NCI-H2029 (cell line): ENCODE results near the gene SOX12.
"Not testable (repeated sequence)": the region's sequence is repeated elsewhere in the genome, so short reads cannot be mapped to it uniquely, and the experiment has no call there.

Source experiments
- DNase-seq: peaks from one replicate; lab custom pipeline; 2025; lab: John Stamatoyannopoulos, UW

Gene SOX12

DNA sequence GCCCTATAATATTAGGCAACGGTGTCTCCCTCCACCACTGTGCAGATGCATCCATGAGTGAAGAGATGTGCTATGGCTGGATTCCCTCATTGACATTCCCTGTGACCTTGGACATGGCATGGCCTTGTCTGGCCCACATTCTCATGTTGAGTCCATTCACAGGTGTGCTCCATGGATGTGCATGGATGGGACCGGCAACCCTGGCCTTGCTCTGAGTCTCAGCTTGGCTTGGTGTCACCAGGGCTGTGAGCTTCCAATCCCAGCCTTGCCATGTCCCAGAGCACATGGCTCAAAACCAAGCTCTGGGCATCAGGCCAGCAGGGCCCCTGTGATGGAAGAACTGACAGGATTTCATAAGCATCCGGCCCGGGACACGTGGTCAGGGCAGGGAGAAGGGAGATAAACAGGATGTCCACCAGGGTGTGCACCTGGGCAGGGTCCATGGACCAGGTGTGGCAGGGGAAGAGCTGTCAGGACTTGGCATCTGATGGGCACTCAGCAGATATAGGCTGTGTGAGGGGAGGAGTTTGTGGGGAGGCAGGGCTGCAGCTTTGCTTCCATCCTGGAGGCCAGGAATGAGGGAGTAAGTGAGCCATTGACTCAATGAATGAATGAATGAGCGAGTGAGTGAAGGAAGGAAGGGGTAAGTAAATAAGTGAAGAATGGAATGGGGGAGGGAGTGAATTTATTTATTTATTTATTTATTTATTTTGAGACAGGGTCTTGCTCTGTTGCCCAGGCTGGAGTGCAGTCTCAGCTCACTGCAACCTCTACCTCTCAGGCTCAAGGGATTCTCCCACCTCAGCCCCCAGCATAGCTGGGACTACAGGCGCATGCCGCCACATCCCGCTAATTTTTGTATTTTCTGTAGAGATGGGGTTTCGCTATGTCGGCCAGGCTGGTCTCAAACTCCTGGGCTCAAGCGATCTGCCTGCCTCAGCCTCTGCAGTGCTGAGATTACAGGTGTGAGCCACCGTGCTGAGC, 37.2 kb downstream of the SOX12 start:
- DNase-seq, result peak; percentile 97

DNA sequence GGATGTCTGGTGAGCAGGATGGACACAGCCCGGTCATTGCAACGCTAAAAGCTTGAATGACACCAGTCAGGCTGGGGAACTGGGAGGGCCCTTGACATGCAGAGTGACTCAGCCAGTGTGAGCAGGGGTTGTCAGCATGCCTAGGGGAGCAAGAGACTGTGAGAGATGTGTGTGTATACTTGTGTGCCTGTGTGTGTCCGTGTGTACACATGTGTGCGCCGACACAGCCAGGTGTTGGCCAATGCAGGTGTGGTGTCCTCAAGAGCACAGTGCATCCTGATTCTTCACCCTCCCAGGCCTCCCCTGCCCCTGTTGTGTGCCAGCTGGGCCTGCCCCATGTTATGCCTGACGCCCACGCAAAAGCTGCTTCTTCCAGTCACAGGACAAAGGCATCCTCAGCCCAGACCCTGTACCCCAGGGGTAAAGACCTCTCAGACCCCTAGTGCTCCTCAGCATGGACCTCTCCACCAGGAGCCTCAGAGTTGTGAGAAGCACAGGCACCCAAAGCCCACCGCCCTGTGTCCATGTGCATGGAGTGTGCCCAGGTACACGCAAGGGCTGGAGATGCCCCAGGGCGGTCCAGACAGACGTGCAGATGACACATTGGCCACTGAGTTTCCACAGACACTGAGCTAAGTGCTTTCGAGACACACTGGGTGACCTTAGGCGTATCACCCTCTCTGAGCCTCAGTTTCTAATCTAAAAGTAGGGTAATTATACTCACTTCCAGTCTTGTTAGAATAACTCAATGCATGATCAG, 38.1 kb downstream of the SOX12 start:
- no peak for DNase-seq

DNA sequence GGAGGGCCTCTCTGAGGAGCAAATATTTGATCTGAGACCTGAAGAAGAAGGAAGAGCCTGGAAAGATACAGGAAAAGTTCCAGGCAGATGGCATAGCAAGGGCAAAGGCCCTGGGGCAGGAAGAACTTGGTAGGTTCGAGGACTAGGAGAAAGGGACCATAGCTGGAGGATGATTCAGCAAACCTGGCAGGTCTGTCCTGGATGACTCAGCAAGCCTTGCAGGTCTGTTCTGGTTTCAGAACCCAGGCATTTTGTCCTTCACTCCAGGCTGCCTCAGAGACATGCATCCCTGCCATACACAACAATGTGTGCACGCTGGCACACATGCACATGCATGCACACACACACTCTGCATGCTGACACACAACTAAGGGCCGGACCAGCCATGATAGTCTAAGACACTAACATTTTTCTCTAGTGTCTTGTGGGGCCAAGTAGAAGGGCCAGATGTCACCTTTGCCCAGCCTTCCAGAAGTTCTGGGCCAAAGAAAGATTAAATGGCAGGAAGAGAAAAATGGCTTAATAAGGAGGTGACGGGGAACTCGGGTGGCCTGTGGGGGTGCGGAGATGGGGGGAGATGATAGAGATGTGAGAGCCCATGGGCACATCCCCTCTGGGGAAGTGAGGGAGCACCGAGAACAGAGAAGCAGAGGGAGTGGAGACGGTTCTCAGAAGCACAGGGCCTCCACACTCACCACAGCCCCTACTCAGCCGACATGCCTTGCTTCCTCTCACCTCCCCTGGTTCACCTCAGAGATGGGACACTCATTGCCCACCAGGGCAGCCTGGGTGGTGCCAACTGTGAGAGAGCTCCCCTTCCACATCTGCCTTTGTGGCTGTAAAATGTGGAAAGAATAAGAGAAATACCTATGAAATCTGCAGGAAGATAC, 39.8 kb downstream of the SOX12 start:
- no peak for DNase-seq

DNA sequence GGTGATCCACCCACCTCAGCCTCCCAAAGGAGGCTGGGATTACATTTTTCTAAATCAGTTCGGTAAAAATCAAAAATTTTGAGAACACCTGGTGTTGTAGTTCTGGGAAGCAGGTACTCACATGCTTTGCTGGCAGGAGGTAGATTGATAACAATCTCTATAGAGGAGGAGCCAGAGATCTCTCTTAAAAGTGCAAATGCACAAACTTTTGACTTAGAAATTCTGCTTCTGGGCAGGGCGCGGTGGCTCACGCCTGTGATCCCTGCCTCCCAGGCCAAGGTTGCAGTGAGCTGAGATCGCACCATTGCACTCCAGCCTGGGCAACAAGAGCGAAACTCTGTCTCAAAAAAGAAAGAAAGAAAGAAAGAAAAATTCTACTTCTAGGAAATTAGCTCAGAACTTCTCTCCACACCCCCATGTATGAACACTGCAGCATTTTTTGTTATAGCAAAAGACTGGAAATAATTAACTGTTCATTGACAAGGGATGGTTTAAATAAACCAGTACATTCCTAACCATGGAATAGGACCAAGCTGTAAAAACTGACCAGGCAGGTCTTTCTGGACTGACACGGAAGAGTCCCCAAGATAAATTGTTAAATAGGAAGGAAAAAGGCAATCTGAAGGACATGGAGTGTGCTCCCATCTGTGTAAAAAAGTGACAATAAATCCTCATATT, 40.8 kb downstream of the SOX12 start:
- DNase-seq, result no peak

DNA sequence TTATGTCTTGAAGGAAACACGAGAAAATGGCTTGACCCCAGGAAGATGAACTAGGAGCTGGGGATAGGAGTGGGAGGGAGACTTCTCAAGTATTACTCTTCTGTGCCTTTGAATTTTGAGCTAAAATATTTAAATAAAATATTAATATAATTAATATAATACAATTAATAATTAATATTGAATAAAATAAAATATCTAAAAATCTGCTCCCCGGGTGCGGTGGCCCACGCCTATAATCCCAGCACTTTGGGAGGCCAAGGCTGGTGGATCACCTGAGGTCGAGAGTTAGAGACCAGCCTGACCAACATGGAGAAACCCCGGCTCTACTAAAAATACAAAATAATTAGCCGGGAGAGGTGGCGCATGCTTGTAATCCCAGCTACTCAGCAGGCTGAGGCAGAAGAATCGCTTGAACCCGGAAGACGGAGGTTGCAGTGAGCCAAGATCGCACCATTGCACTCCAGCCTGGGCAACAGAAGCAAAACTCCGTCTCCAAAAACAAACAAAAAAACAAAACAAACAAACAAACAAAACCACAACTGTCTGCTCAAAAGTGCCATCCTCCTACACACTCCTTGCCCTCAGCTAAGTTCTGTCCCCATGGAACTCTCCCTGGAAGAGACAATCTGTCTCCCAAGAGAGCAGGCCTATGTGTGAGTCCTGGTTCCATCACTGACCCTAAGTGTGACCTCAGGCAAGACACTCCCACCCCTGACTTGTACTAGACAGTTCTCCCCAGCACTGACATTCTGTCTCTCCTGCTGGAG, 41.5 kb downstream of the SOX12 start:
- DNase-seq, result no peak

DNA sequence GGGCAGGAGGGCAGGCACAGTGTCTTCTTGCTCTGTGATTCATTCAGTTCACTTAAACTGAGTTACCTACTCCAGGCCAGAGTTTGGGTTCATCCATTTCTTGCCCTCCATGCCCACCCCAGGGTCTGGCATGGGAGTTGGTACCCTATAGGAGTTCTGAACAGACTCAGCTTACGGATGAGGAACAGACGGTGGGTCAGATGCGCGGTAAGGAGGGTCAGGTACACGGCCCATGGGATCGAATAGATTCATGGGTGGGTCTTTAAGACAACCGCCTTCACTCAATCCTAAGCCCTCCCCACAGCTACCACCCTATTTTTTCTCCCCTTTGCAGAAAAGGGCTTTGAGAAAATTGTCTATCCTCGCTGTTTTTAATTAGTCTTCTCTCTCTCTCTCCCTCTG, 42.1 kb downstream of the SOX12 start:
- no peak for DNase-seq

DNA sequence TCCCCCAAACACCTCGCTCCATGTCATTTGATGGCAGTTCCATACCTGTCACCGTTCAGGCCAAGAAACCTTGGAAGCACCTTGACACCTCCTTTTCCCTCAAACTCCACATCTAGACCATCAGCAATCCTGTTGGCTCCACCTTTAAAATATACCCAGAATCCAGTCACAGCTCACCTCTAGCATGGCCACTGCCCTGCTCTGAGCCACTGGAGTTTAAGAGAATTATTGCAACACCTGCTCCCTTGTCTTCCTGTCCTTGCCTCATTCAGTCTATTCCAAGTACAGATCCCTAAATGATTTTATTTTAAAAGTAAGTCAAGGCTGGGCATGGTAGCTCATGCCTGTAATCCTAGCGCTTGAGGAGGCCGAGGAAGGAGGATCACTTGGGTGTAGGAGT, 43.6 kb downstream of the SOX12 start:
- DNase-seq, result no peak

DNA sequence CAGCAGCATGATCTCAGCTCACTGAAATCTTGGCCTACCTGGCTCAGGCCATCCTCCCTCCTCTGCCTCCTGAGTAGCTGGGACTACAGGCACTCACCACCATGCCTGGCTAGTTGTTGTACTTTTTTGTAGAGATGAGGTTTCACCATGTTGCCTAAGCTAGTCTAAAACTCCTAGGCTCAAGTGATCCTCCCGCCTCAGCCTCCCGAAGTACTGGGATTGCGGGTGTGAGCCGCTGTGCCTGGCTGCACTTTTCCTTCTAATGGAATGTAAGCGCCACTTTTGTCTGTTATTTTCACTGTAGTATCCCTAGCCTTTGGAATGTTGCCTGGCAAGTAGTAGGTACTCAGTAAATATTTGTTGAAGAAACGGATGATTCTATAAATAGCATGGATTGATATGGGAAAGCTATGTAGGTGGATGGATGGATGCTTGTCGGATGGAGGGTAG, 44.8 kb downstream of the SOX12 start:
- DNase-seq, result peak; percentile 27

DNA sequence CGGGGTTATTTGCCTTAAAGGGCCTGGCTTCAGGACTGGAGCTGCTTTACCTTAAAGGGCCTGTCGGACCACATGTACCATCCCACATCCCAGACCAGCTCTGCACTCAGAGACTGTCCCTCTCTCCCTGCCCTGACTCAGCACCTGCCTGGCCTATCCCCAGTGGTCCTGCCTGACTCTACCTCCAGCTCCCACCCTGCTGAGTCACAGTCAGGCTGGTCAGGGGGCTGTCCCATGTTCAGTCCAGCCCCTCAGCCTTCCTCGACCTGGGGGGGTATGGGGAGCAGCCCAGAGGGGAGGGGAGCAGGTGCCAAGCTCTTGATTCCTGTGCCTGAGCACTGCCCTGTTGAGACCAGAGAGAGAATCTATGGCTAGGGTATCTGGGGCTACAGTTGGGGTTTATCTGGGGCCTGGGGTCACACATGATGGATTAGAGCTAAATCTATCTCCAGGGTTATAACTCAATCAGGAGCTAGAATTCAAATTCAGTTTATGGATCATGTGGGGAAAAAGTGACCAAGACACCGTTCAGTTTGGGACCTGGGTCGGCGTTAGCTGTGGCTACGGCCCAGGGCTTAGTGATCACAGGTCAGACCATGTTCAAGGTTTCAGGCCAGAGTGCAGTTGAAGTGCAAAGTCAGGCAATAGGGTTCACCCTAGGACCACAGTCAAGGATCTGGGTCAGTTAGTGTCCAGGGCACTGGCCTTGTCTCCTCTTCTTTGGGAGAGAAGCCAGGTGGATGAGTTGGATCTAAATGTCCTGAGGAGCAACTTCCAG, 45.8 kb downstream of the SOX12 start:
- no peak for DNase-seq

DNA sequence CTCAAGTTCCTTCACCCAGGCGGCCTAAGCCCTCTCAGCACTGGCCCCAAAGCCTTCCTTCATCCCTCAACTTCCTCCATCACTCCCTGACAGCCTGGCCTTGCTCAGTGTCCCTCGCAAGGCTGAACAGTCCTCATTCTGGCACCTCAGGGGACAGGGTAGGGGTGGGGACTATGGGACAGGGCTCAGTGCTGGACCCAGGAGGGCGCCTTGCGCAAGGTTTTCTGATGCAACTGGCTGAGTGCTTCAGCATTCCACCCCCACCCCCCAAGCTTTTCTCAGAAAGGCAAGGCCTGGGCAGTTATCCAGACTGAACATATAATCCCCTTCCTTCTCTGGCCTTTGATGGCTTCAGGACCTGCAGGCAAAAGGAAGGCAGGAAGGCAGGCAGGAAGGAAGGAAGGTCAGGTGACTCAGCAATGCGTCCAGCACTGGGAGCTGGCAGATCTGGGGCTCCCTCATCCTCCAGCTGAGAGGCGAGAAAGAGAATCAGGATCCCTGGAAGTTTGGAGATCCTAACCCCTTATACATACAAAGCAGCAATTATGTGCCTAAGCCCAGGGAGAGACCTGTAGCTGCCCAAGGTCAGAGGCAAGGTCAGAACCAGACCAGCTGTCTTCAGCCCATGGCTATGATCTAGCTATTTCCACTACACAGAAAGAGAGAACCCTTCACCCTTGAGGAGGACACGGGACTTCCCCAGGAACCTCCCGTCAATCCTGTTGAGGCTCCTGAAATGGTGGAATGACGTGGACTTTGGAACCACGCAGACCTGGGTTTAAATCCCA, 46.6 kb downstream of the SOX12 start:
- peak; percentile 32 for DNase-seq

DNA sequence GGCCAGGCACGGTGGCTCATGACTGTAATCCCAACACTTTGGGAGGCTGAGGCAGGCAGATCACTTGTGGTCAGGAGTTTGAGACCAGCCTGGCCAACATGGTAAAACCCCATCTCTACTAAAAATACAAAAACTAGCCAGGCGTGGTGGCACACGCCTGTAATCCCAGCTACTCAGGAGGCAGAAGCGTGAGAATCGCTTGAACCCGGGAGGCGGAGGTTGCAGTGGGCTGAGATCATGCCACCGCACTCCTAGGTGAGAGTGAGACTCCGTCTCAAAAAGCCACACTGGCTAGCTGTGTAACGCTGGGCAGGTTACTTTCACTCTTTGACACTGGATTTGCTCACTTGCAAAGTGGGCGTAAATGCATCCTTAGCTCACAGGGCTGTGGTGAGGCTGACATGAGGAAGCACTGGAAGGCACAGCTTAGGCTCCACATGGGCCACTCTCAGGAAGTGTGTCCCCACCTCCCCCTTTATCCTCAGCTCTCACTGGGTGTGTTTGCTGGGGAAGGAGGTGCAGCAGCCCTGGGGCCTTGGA, 47.3 kb downstream of the SOX12 start:
- not testable (repeated sequence) for DNase-seq

DNA sequence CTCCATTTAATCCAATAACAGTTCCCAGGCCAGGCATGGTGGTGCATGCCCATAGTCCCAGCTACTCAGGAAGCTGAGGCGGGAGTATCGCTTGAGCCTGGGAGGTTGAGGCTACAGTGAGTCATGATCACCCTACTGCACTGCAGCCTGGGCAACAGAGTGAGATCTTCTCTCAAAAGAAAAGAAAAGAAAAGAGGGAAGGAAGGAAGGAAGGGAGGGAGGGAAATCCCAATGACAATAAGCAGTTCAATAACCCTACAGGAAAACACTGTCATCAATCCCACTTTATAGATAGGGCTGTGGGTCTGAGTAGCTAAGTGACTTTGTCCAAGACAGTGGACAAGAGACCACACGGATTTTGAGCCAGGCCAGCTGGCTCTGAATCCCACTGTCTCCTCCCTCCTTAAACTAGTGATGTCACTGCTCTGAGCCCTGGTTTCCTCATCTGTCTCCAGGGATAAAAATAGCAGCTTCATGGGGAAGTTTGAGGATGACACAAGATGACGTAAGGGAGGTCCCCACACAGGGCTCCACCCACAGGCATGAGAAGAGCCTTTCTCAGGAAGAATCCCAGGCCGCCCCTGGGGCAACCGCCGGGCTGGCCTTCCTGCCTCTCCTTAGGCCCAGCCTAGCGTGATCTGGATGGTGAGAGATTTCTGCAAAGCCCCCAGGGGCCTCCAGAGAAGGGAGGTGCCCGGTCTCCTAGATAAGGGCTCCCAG, 48.0 kb downstream of the SOX12 start:
- no peak for DNase-seq

DNA sequence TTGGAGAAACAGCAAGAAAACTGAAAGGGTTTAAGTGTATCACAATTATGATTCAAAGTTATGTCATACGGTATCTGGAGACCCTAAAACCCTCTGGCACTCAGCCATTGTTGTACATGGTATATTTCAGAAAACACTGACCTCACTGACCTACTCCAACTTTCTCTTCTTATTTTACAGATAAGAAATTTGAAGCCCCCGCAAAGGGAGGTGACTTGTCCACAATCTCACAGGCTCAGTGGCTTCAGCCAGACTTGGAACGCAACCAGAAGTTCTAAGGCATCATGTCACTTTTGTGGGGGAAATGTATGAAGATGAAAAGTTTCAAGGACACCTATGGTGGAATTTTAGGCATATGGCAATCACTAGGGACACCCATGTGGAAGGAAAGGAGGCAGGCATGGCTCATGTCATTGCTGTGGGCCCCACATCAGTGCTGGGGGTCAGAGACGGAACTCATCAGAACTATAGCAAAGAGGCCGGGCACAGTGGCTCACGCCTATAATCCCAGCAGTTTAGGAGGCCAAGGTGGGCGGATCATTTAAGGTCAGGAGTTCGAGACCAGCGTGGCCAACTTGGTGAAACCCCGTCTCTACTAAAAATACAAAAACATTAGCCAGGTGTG, 50.0 kb downstream of the SOX12 start:
- DNase-seq, result no peak

DNA sequence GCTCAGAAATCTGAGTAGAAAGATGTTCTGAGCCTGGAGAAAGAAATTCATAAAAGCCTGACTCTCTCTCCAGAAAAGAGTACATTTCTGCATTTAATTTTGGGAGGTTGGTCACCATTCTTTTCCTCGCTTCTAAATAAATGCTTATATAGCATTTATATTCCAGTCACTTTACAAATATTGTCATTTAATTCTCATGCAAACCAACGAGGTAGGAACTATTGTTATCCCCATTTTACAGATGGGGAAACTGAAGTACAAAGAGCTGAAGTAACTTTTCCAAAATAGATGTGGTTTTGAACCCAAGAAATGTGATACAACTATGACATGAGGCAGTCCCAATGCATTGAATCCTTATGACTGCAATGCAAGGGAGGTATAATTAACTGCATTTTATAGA, 50.7 kb downstream of the SOX12 start:
- no peak for DNase-seq

DNA sequence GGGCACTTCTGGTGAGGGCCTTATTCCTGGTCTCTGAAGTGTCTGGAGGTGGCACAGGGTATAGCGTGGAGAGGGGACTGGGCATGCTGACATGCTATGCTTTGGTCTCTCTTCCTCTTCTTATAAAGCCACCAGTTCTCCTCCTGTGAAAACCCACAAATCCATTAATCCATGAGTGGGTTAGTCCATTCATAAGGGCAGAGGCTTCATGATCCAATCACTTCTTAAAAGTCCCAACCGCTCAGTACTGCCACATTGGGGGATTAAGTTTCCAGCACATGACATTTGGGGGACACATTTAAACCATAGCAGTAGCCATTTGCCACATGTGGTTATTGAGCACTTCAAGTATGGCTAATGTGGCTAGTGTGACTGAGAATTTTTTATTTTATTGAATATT, 51.4 kb downstream of the SOX12 start:
- no peak for DNase-seq

DNA sequence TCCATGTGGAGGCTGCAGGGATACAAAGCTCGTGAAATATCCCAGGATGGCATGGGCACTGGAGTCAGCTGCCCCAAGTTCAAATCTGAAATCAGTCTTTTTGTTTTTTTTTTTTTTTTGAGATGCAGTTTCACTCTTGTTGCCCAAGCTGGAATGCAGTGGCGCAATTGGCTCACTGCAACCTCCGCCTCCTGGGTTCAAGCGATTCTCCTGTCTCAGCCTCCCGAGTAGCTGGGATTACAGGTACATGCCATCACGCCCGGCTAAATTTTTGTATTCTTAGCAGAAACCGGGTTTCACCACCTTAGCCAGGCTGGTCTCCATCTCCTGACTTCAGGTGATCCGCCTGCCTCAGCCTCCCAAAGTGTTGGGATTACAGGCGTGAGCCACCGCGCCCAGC, 52.2 kb downstream of the SOX12 start:
- DNase-seq, result not testable (repeated sequence)

DNA sequence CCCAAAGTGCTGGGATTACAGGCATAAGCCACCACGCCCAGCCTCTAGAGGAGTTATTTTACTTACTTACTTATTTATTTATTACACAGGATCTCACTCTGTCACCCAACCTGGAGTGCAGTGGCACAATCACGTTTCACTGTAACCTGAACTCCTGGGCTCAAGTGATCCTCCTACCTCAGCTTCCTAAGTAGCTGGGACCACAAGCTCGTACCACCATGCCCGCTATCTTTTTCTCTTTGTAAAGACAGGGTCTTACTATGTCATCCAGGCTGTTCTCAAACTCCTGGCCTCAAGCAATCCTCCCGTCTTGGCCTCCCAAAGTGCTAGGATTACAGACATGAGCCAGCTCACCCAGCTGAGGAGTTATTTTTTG, 53.6 kb downstream of the SOX12 start:
- DNase-seq, result no peak
